ENCODE measurements around the gene TTYH3. TPM values are rescaled to one million over a fixed set of nuclear protein-coding genes. Genes with fewer than 3 reads are reported as not detected.
"Not testable (repeated sequence)": the region's sequence is repeated elsewhere in the genome, so short reads cannot be mapped to it uniquely, and the experiment has no call there.

TTYH3 gene
- total and polyA plus RNA-seq, 2 of the 8 experiments (the other 6 are each of a cell fraction or from before 2014, with no cell fraction given): 66.2 to 169 TPM

DNA sequence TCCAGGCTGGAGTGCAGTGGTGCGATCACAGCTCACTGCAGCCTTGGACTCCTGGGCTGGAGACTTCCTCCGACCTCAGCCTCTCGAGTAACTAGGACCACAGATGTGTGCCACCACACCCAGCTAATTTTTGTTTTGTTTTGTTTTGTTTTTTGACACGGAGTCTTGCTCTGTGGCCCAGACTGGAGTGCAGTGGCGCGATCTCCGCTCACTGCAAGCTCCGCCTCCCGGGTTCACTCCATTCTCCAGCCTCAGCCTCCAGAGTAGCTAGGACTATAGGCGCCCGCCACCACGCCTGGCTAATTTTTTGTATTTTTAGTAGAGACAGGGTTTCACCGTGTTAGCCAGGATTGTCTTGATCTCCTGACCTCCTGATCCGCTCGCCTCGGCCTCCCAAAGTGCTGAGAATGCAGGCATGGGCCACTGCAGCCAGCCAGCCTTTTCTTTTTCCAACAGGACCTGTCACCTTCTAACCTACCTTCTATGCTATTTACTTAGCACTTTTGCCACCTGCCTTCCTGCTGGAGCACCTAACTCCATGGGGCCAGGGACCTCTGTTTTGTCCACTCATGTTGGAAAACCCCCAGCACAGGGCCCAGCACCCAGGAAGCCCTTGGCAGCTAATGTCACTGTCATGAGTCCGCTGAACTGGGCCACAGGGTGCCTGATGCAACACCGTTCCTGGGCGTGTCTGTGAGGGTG is 61.8 kb downstream of the TTYH3 start:
- not testable (repeated sequence) for H3K36me3 ChIP-seq (ENCODE audit: control insufficient read depth in 2 of 4, insufficient read depth in 4 of 4, low read length in 3 of 4); H3K9me3 ChIP-seq (ENCODE audit: insufficient read depth in 2 of 2, low read depth in 1 of 2, low read length in 1 of 2); H4K8ac ChIP-seq (ENCODE audit: extremely low read depth, insufficient read depth, low read length); DNase-seq (ENCODE audit: low read depth in 1 of 2, low spot score in 2 of 2); H2AFZ ChIP-seq (ENCODE audit: low read length); H3K23ac ChIP-seq (ENCODE audit: insufficient read length); H3K4me2 ChIP-seq (ENCODE audit: insufficient read depth in 1 of 2, low read depth in 2 of 2, low read length in 2 of 2); H3K4me3 ChIP-seq (ENCODE audit: extremely low read depth in 1 of 4, insufficient read depth in 2 of 4, low read depth in 3 of 4, low read length in 4 of 4); H3K4ac ChIP-seq (replicated peaks; ENCODE audit: insufficient read length, low read depth, low read length); H3K79me1 ChIP-seq (ENCODE audit: low read depth, low read length); H2BK20ac ChIP-seq (ENCODE audit: low read length); H3K79me2 ChIP-seq (ENCODE audit: control insufficient read depth in 1 of 2, insufficient read depth in 2 of 2, low read length in 2 of 2); H3K14ac ChIP-seq (ENCODE audit: insufficient read length); H4K20me1 ChIP-seq (replicated peaks in 1 of 2; ENCODE audit: control insufficient read depth in 1 of 2, insufficient read depth in 2 of 2, low read length in 2 of 2); H3K56ac ChIP-seq (replicated peaks; ENCODE audit: insufficient read length, low read depth, low read length); H3K23me2 ChIP-seq (ENCODE audit: low read depth, low read length); H3K4me1 ChIP-seq (replicated peaks in 1 of 4; ENCODE audit: control insufficient read depth in 3 of 4, insufficient read depth in 4 of 4, low read length in 3 of 4); FAIRE-seq; H3K18ac ChIP-seq (ENCODE audit: extremely low read depth, low read length); H4K91ac ChIP-seq (replicated peaks; ENCODE audit: insufficient read length, low read length); H4K5ac ChIP-seq (ENCODE audit: insufficient read length, low read depth, low read length); H2BK12ac ChIP-seq (ENCODE audit: low read depth, low read length); H2BK15ac ChIP-seq (ENCODE audit: low read length); H3K9ac ChIP-seq (replicated peaks in 1 of 4; ENCODE audit: extremely low read depth in 1 of 4, low read depth in 3 of 4, low read length in 3 of 4); H2BK5ac ChIP-seq (ENCODE audit: low read depth, low read length); H2AK5ac ChIP-seq (ENCODE audit: low read depth, low read length); H3K27ac ChIP-seq (ENCODE audit: low read depth, low read length); H2BK120ac ChIP-seq (replicated peaks; ENCODE audit: low read depth, low read length)
- CTCF ChIA-PET (ENCODE audit: partially characterized antibody): interaction anchor here (1.0 to 7.6 kb wide), 8 partner anchors 9 to 242 kb away, joined by 3 to 92 read pairs (median 12); no protein-coding TSS in a partner anchor
- 96% methylated on average over 19 of the region's 19 CpGs; no CpG with 5 or more reads in 1 of the 2 experiments for WGBS, 2 experiments (ENCODE audit: extremely low coverage in 1 of 2, insufficient coverage in 1 of 2, insufficient read length in 1 of 2, insufficient replicate concordance in 2 of 2, low coverage in 1 of 2, low lambda C conversion rate in 2 of 2, missing lambda C conversion rate in 1 of 2)
- H3K27me3 ChIP-seq (replicated peaks in 1 of 4; ENCODE audit: control insufficient read depth in 3 of 4, extremely low read depth in 1 of 4, insufficient read depth in 3 of 4, low read length in 3 of 4): peaks cover 2 to 17% (median 14%) of the 10 kb centered on the region in 4 experiments
- POLR2A ChIA-PET (ENCODE audit: partially characterized antibody): interaction anchor here (1.6 kb wide), 1 partner anchor 9 kb away, joined by 4 read pairs; no protein-coding TSS in a partner anchor

DNA sequence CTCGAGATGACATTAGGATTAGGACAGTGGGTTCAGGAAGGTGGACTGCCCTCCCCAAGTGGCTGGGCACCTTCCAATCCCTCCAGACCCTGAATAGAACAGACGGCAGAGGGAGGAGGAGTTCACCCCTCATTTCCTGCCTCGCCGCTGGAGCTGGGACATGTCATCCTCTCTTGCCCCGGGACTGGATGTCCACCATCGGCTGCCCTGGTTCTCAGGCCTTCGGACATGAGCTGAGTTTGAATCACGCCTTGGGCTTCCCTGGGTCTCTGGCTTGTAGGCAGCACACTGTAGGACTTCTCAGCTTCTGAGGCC is 62.3 kb downstream of the TTYH3 start:
- not testable (repeated sequence) for H3K36me3 ChIP-seq (ENCODE audit: control insufficient read depth in 2 of 4, insufficient read depth in 4 of 4, low read length in 3 of 4); H3K56ac ChIP-seq (replicated peaks; ENCODE audit: insufficient read length, low read depth, low read length); H2BK12ac ChIP-seq (ENCODE audit: low read depth, low read length); H3K9ac ChIP-seq (replicated peaks in 1 of 4; ENCODE audit: extremely low read depth in 1 of 4, low read depth in 3 of 4, low read length in 3 of 4); H2BK5ac ChIP-seq (ENCODE audit: low read depth, low read length); H3K9me3 ChIP-seq (ENCODE audit: insufficient read depth in 2 of 2, low read depth in 1 of 2, low read length in 1 of 2); H3K79me2 ChIP-seq (ENCODE audit: control insufficient read depth in 1 of 2, insufficient read depth in 2 of 2, low read length in 2 of 2); H2BK120ac ChIP-seq (replicated peaks; ENCODE audit: low read depth, low read length); H4K20me1 ChIP-seq (replicated peaks in 1 of 2; ENCODE audit: control insufficient read depth in 1 of 2, insufficient read depth in 2 of 2, low read length in 2 of 2); H3K23ac ChIP-seq (ENCODE audit: insufficient read length); H2BK20ac ChIP-seq (ENCODE audit: low read length); DNase-seq (ENCODE audit: low read depth in 1 of 2, low spot score in 2 of 2); H3K4ac ChIP-seq (replicated peaks; ENCODE audit: insufficient read length, low read depth, low read length); H2AK5ac ChIP-seq (ENCODE audit: low read depth, low read length); H3K4me2 ChIP-seq (ENCODE audit: insufficient read depth in 1 of 2, low read depth in 2 of 2, low read length in 2 of 2); H3K4me1 ChIP-seq (replicated peaks in 1 of 4; ENCODE audit: control insufficient read depth in 3 of 4, insufficient read depth in 4 of 4, low read length in 3 of 4); H3K23me2 ChIP-seq (ENCODE audit: low read depth, low read length); H4K91ac ChIP-seq (replicated peaks; ENCODE audit: insufficient read length, low read length); H3K18ac ChIP-seq (ENCODE audit: extremely low read depth, low read length); H2BK15ac ChIP-seq (ENCODE audit: low read length); H3K27ac ChIP-seq (ENCODE audit: low read depth, low read length); H3K4me3 ChIP-seq (ENCODE audit: extremely low read depth in 1 of 4, insufficient read depth in 2 of 4, low read depth in 3 of 4, low read length in 4 of 4); H4K5ac ChIP-seq (ENCODE audit: insufficient read length, low read depth, low read length); H4K8ac ChIP-seq (ENCODE audit: extremely low read depth, insufficient read depth, low read length); H2AFZ ChIP-seq (ENCODE audit: low read length); H3K14ac ChIP-seq (ENCODE audit: insufficient read length); H3K79me1 ChIP-seq (ENCODE audit: low read depth, low read length); FAIRE-seq
- ChIA-PET POLR2A (ENCODE audit: partially characterized antibody) (interaction anchor here (0.6 to 1.6 kb wide), 2 partner anchors 8 to 33 kb away, joined by 4 read pairs; no protein-coding TSS in a partner anchor), CTCF (ENCODE audit: partially characterized antibody) (interaction anchor here (1.2 to 7.6 kb wide), 6 partner anchors 12 to 242 kb away, joined by 3 to 92 read pairs (median 16); no protein-coding TSS in a partner anchor)
- peaks cover 0 to 12% (median 9%) of the 10 kb centered on the region in 4 experiments; a peak in 6 of 7 replicates for H3K27me3 ChIP-seq (replicated peaks in 1 of 4; ENCODE audit: control insufficient read depth in 3 of 4, extremely low read depth in 1 of 4, insufficient read depth in 3 of 4, low read length in 3 of 4)
- 92% methylated on average over 6 of the region's 8 CpGs; no CpG with 5 or more reads in 1 of the 2 experiments for WGBS, 2 experiments (ENCODE audit: extremely low coverage in 1 of 2, insufficient coverage in 1 of 2, insufficient read length in 1 of 2, insufficient replicate concordance in 2 of 2, low coverage in 1 of 2, low lambda C conversion rate in 2 of 2, missing lambda C conversion rate in 1 of 2)

Data from H1 (cell line).